HG03520 (cell line): ENCODE data around the gene ATAD5.
A peak's percentile ranks its signal among the peaks of the same experiment; 100 is the strongest.
"Not testable (repeated sequence)": the region's sequence is repeated elsewhere in the genome, so short reads cannot be mapped to it uniquely, and the experiment has no call there.

ENCODE experiments used
- ATAC-seq: cut with Tn5 transposase; IDR thresholded peaks from one replicate; pipeline ENCODE4 v1.9.1; 2021; ENCODE audit warnings: mild to moderate bottlenecking, moderate library complexity; ENCODE audit not compliant: unreplicated experiment

ATAD5 gene

DNA sequence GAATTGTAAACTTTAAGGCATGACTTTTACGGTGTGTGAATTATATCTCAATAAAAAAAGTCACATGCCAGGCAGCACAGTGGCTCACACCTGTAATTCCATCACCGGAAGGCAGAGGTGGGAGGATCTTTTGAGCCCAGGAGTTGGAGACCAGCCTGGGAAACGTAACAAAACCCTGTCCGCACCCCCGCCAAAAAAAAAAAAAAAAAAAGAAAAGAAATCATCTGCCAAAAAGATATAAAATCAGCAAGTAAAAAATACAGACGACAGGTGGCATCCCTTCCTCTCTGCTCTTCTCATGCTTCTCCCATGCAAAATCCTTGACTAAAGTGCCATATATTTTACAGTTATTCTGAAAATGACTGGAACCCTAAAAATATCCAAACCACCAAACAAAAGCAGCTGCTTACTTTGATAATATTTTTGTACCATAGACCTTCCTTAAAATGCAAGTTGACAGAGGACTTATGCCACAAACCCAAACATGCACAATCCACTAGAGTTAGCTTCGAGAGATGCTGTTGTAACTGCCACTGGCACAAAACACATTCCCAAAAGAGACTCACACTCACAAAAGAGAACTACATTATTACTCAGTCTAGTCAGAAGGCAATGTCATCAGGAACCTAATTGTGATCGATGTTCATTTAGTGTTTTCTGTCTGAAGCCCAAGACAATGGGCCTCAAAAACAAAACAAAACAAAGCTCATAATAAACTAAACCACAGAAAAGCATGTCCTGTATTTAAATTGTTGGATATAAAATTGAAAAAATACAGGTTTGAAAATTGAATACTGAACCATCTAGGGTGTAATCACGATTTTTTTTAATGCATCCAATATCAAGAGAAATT is 9.7 kb upstream of the ATAD5 start:
- ATAC-seq, result no peak

DNA sequence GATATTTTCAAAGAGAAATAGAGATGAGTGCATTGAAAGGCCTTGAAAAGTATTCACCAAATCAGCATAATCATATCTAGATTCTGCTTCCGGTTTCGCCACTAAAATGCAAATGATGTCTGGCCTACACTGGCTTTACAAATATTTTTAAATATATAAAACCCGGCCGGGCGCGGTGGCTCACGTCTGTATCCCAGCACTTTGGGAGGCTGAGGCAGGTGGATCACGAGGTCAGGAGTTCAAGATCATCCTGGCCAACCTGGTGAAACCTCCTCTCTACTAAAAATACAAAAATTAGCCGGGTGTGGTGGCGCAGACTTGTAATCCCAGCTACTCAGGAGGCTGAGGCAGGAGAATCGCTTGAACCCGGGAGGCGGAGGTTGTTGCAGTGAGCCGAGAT is 8.8 kb upstream of the ATAD5 start:
- ATAC-seq, result not testable (repeated sequence)

- no peak for ATAC-seq
These were observed 8.3 kb upstream of the ATAD5 start for GRCh38 chr17:30823421-30823820.

GRCh38 chr17:30824002-30824355 is 7.8 kb upstream of the ATAD5 start:
- ATAC-seq, result no peak

GRCh38 chr17:30824356-30825145 is 7.2 kb upstream of the ATAD5 start, which contains the start of gene CRLF3:
TSS of gene CRLF3 (minus strand) at chr17:30824692. CDS start at chr17:30824651, 41 bp downstream.
- ATAC-seq, result peak; percentile 69

DNA sequence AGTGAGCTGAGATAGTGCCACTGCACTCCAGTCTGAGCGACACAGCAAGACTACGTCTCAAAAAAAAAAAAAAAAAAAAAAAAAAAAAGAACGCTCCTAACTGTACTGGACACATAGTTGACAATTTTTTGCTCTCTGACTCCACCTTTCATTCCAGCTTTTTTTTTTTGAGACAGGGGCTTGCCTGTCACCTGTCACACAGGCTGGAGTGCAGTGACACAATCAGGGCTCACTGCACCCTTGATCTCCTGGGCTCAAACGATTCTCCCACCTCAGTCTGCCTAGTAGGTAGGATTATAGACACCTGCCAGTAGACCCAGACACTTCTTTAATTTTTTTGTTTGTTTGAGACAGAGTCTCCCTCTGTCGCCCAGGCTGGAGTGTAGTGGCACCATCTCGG is 4.7 kb upstream of the ATAD5 start:
- no peak for ATAC-seq

DNA sequence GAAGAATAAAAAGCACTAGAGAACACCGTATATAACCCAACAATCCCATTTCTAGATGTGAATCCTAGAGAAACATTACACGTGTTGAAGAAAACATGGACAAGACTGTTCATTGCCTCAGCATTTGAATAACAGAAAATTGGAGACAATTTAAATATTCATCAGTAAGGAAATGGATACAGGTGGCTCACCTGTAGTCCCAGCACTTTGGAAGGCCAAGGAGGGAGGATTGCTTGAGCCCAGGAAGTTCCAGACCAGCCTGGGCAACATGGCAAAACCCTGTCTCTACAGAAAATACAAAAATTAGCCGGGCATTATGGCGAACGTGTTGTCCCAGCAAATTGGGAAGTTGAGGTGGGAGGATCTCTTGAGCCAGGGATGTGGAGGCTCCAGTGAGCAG is 2.7 kb upstream of the ATAD5 start:
- no peak for ATAC-seq

DNA sequence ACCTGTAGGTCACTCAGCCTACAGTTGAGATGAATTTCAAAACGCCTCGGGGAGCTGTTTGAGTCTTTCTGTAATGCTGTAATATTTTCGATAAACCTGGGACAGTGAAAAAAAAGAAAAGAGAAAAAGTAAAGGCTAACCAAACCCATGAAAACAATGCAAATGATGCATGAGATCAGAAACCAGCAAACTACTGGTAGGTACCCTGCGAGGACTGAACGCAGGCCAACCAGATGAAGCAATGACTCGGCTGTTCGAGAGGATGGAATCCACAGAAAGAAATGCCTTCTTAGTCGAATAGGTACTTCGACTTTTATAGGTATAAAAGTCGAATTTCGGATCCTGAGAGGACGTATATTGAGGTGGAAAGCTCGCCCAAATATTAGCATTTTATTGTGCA is 509 bp upstream of the ATAD5 start:
- ATAC-seq, result no peak

DNA sequence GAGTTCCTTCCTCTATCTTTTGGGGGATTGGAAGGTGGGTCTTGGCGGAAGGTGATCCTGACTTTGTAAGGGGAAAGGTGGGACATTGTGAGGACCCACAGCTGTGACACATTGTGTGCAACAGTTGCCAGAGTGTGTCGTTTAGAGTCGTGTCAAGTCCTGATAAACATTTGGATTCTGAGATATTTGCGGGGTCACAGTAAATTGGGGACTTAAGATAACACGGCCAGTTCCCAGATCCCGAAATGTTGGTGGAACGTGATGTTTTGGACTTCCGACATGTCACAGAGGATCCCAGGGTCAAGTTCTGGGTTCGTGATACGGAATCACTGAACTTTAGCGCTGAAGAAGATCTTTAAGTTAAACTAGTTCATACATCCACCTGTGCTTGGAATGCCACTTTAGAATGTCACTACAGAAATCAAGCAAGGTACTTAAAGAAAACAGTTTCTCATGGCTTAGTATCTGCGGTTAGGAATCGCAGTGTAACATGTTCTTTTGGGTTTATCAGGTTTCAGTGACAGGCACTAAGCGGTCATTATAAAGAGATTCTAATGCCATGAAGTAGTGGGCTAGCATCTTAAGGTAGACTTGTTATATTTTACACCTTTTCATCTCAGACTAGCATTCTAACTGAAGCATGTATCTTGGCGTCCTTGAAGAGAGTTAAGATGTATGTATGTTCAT is 815 bp downstream of the ATAD5 start:
- no peak for ATAC-seq

GRCh38 chr17:30838202-30838807 is 6.5 kb downstream of the ATAD5 start:
- ATAC-seq, result no peak

- ATAC-seq, result no peak
These were observed 9.0 kb downstream of the ATAD5 start for GRCh38 chr17:30840771-30841170.

DNA sequence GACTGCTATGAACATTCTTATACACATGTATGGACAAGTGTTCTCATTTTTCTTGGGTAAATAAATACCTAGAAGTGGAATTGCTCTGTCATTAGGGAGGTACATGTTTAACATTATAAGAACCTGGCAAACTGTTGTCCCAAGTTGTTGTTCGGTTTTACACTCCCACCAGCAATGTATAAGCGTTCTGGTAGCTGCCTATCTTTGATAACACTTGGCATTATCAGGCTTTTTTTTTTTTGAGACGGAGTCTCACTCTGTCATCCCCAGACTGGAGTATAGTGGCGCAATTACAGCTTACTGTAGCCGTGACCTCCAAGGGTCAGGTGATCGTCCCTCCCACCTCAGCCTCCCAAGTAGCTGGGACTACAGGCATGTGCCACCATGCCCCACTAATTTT is 16.3 kb downstream of the ATAD5 start:
- ATAC-seq, result no peak

DNA sequence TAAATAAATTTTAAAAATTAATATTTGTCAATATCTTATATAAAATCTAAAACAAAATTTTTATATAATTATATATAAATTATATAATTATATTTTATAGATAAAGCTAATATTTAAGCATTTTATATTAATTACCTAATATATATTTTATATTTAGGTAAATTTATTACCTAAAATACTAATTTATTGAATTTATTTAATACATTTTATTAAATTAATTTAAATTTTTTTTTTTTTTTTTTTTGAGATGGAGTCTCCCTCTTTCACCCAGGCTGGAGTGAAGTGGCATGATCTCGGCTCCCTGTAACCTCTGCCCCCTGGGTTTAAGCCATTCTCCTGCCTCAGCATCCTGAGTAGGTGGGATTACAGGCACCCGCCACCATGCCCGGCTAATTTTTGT is 22.4 kb downstream of the ATAD5 start:
- ATAC-seq, result no peak

DNA sequence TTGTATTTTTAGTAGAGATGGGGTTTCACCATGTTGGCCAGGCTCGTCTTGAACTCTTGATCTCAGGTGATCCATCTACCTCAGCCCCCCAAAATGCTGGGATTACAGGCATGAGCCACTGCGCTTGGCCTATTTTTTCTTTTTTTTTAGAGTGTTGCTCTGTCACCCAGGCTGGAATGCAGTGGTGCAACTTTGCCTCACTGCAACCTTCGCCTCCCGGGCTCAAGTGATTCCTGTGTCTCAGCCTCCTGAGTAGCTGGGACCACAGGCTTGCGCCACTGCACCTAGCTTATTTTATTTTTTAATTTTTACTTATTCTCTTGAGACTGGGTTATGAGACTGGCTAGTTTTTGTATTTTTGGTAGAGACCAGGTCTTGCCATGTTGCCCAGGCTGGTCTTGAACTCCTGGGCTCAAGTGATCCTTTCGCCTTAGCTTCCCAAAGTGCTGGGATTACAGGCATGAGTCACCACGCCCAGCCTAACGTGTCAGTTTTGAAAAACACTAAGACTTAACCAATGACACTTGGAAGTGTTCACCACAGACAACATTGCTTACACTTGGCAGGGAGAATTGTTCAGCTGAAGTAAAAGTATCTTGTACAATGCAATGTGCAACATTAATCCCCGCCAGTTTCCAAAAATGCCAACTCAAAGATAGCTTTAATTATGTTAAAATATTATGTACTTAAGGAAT is 26.9 kb downstream of the ATAD5 start:
- ATAC-seq, result no peak

DNA sequence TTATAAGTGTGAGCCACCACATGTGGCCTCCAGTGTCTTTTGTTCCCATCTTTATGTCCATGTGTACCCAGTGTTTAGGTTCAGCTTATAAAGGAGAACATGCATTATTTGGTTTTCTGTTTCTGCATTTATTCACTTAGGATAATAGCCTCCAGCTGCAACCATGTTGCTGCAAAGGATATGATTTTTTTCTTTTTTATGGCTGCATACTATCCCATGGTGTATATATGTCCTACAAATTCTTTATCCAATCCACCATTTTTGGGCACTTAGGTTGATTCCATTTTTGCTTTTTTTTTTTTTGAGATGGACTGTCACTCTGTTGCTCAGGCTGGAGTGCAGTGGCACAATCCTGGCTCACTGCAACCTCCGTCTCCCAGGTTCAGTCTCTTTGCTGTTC is 32.9 kb downstream of the ATAD5 start:
- no peak for ATAC-seq

GRCh38 chr17:30869005-30869404 is 37.2 kb downstream of the ATAD5 start:
- ATAC-seq, result no peak

GRCh38 chr17:30886187-30886586 is 54.4 kb downstream of the ATAD5 start:
- ATAC-seq, result no peak

- no peak for ATAC-seq
These were observed 62.5 kb downstream of the ATAD5 start for GRCh38 chr17:30894236-30894635.

DNA sequence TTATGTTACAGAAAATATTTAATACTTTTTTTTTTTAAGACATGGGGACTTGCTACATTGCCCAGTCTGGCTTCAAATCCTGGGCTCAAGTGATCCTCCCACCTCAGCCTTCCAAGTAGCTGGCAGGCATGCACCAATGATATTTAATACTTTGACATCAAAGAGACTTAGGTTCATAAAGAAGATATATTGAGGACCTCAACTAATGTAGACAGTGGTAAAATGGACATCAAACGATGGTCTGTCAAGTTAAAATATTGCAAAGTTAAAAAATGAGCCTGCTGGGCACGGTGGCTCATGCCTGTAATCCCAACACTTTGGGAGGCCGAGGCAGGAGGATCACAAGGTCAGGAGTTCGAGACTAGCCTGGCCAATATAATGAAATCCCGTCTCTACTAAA is 65.5 kb downstream of the ATAD5 start:
- ATAC-seq, result no peak

GRCh38 chr17:30905742-30906100 is 74.0 kb downstream of the ATAD5 start:
- peak; percentile 19 for ATAC-seq
